Prostate gland (tissue), 2 donors: ENCODE data around the gene TUBB.

Experiments
- CTCF ChIP-seq, 4 experiments: fragments of 200-600 bp in 2 of 4; fragments of 450-650 bp in 2 of 4; sonication (generic) in 2 of 4; IDR thresholded peaks; 1 replicate in 3 of 4; 2 replicates in 1 of 4; pipeline ENCODE4 v1.5.1; 2016 to 2019; ENCODE audit warnings: antibody characterized with exemption in 4 of 4, mild to moderate bottlenecking in 2 of 4, moderate library complexity in 2 of 4
- POLR2A ChIP-seq: fragments of 450-650 bp; IDR thresholded peaks from one replicate; pipeline ENCODE4 v1.6.1; 2016; ENCODE audit warnings: antibody characterized with exemption, mild to moderate bottlenecking

GRCh38 chr6:30750379-30750668, 30.2 kb downstream of the TUBB start:
- no peak for TF ChIP-seq CTCF (IDR thresholded peaks at IDR 0.05)
- TF ChIP-seq POLR2A = no peak
